Measurements from ENCODE around the gene KRTAP4-9. TPM values are rescaled to one million over a fixed set of nuclear protein-coding genes. Genes with fewer than 3 reads are reported as not detected.

The KRTAP4-9 gene
- total RNA-seq, 1 experiment from 2014 or later: not detected

- DNase-seq (ENCODE audit: low read depth, low spot score) (no peak), ATAC-seq (no peak)
- no peaks in the 10 kb centered on the region for H3K4me1 ChIP-seq (ENCODE audit: control insufficient read depth in 1 of 2, insufficient read depth in 2 of 2, low read length in 2 of 2)
- H2AFZ ChIP-seq (ENCODE audit: low read depth, low read length, poor library complexity, severe bottlenecking): no peak overlapping the region
- POLR2A ChIA-PET: no interaction called here
- no peaks in the 10 kb centered on the region for H4K20me1 ChIP-seq (ENCODE audit: insufficient read depth)
- intact Hi-C loops (cut with micrococcal nuclease): no loop called here
- no peaks in the 10 kb centered on the region for H3K79me2 ChIP-seq (ENCODE audit: insufficient read depth, low read length)
- no TSS peak for BruUV-seq (replicated peaks)
- H3K9me2 ChIP-seq (ENCODE audit: insufficient read depth): no peaks in the 10 kb centered on the region
- H3K4me3 ChIP-seq (replicated peaks in 1 of 2; ENCODE audit: low read depth in 1 of 2, low read length in 2 of 2): no peak overlapping the region
- H3K27me3 ChIP-seq (ENCODE audit: insufficient read depth, low read length): no peaks in the 10 kb centered on the region
- no peak overlapping the region for H3K9ac ChIP-seq (ENCODE audit: low read length)
- peaks cover 0 to 10% of the 10 kb centered on the region in 2 experiments; a peak in 1 of 4 replicates for H3K9me3 ChIP-seq (ENCODE audit: control insufficient read depth in 1 of 2, insufficient read depth in 1 of 2, low read depth in 1 of 2, low read length in 2 of 2)
- no peak overlapping the region for H3K27ac ChIP-seq (ENCODE audit: low read depth, low read length)
- no peak for TF ChIP-seq ELF1 (IDR thresholded peaks at IDR 0.05; ENCODE audit: borderline replicate concordance, low read depth)
- no peak for TF ChIP-seq ZFX (IDR thresholded peaks at IDR 0.05)
- TF ChIP-seq CEBPB (IDR thresholded peaks at IDR 0.05; ENCODE audit: low read depth): no peak
- TF ChIP-seq TCF7L2 (IDR thresholded peaks at IDR 0.05; ENCODE audit: borderline replicate concordance, extremely low read depth, insufficient read depth, insufficient read length): no peak
- no peaks in the 10 kb centered on the region for H3K36me3 ChIP-seq (ENCODE audit: control insufficient read depth in 1 of 2, insufficient read depth in 2 of 2, low read length in 2 of 2)
- CTCF ChIA-PET: no interaction called here
- RAD21 ChIA-PET (ENCODE audit: low non-redundant PET in 1 of 2, low total read pairs in 2 of 2, uncharacterized antibody in 2 of 2, unreplicated experiment in 2 of 2): no interaction called here
- H3K4me2 ChIP-seq (ENCODE audit: low read length): no peak overlapping the region
Measured at GRCh38 chr17:41151525-41151924, 46.3 kb downstream of the KRTAP4-9 start.

GRCh38 chr17:41153856-41154255 lies 48.7 kb downstream of the KRTAP4-9 start:
- no peaks in the 10 kb centered on the region for H3K27me3 ChIP-seq (ENCODE audit: insufficient read depth, low read length)
- H3K79me2 ChIP-seq (ENCODE audit: insufficient read depth, low read length): no peaks in the 10 kb centered on the region
- no peaks in the 10 kb centered on the region for H3K9me2 ChIP-seq (ENCODE audit: insufficient read depth)
- no peak overlapping the region for H3K9ac ChIP-seq (ENCODE audit: low read length)
- H3K27ac ChIP-seq (ENCODE audit: low read depth, low read length): no peak overlapping the region
- RAD21 ChIA-PET (ENCODE audit: low non-redundant PET in 1 of 2, low total read pairs in 2 of 2, uncharacterized antibody in 2 of 2, unreplicated experiment in 2 of 2): no interaction called here
- H3K4me1 ChIP-seq (ENCODE audit: control insufficient read depth in 1 of 2, insufficient read depth in 2 of 2, low read length in 2 of 2): no peaks in the 10 kb centered on the region
- no peak overlapping the region for H3K4me3 ChIP-seq (replicated peaks in 1 of 2; ENCODE audit: low read depth in 1 of 2, low read length in 2 of 2)
- BruUV-seq (replicated peaks): no TSS peak
- H3K36me3 ChIP-seq (ENCODE audit: control insufficient read depth in 1 of 2, insufficient read depth in 2 of 2, low read length in 2 of 2): no peaks in the 10 kb centered on the region
- ATAC-seq: no peak
- intact Hi-C loops (cut with micrococcal nuclease): no loop called here
- no peak for DNase-seq (ENCODE audit: low read depth, low spot score)
- POLR2A ChIA-PET: no interaction called here
- no peak overlapping the region for H2AFZ ChIP-seq (ENCODE audit: low read depth, low read length, poor library complexity, severe bottlenecking)
- peaks cover 0 to 10% of the 10 kb centered on the region in 2 experiments; a peak in 1 of 4 replicates for H3K9me3 ChIP-seq (ENCODE audit: control insufficient read depth in 1 of 2, insufficient read depth in 1 of 2, low read depth in 1 of 2, low read length in 2 of 2)
- no peaks in the 10 kb centered on the region for H4K20me1 ChIP-seq (ENCODE audit: insufficient read depth)
- CTCF ChIA-PET: no interaction called here
- TF ChIP-seq FOSL1 (IDR thresholded peaks at IDR 0.05; ENCODE audit: low read depth): no peak
- TF ChIP-seq EZH2phosphoT487 (IDR thresholded peaks at IDR 0.05; ENCODE audit: borderline replicate concordance): no peak
- TF ChIP-seq RAD21 (IDR thresholded peaks at IDR 0.05; ENCODE audit: low read depth): no peak
- TF ChIP-seq SIN3A (IDR thresholded peaks at IDR 0.05; ENCODE audit: low read depth): no peak
- TF ChIP-seq ZFX (IDR thresholded peaks at IDR 0.05): no peak
- TF ChIP-seq POLR2A (IDR thresholded peaks at IDR 0.05; ENCODE audit: borderline replicate concordance, extremely low read depth, insufficient read depth, insufficient read length): no peak
- no peak overlapping the region for H3K4me2 ChIP-seq (ENCODE audit: low read length)

Other genes with a start within 250 kb of the KRTAP4-9 start
- gene KRT12, start 238.2 kb upstream of the KRTAP4-9 start, total RNA-seq (2021; ENCODE audit: unreplicated experiment): not detected
- 1.5 TPM for gene KRT20, start 220.1 kb upstream of the KRTAP4-9 start, total RNA-seq (2021; ENCODE audit: unreplicated experiment)
- gene KRT23, start 167.7 kb upstream of the KRTAP4-9 start, total RNA-seq (2021; ENCODE audit: unreplicated experiment): 19.0 TPM
- gene KRT39, start 138.4 kb upstream of the KRTAP4-9 start, total RNA-seq (2021; ENCODE audit: unreplicated experiment): not detected
- not detected for gene KRT40, start 121.1 kb upstream of the KRTAP4-9 start, total RNA-seq (2021; ENCODE audit: unreplicated experiment)
- not detected for gene KRTAP3-3, start 111.2 kb upstream of the KRTAP4-9 start, total RNA-seq (2021; ENCODE audit: unreplicated experiment)
- not detected for gene KRTAP3-2, start 105.5 kb upstream of the KRTAP4-9 start, total RNA-seq (2021; ENCODE audit: unreplicated experiment)
- not detected for gene KRTAP3-1, start 96.3 kb upstream of the KRTAP4-9 start, total RNA-seq (2021; ENCODE audit: unreplicated experiment)
- gene KRTAP1-5, start 78.2 kb upstream of the KRTAP4-9 start, total RNA-seq (2021; ENCODE audit: unreplicated experiment): not detected
- gene KRTAP1-4, start 75.2 kb upstream of the KRTAP4-9 start, total RNA-seq (2021; ENCODE audit: unreplicated experiment): not detected
- gene KRTAP1-3, start 70.5 kb upstream of the KRTAP4-9 start, total RNA-seq (2021; ENCODE audit: unreplicated experiment): not detected
- gene KRTAP1-1, start 63.9 kb upstream of the KRTAP4-9 start, total RNA-seq (2021; ENCODE audit: unreplicated experiment): not detected
- not detected for gene KRTAP2-1, start 58.1 kb upstream of the KRTAP4-9 start, total RNA-seq (2021; ENCODE audit: unreplicated experiment)
- gene KRTAP2-2, start 50.2 kb upstream of the KRTAP4-9 start, total RNA-seq (2021; ENCODE audit: unreplicated experiment): 1.2 TPM
- 6.3 TPM for gene KRTAP2-3, start 45.3 kb upstream of the KRTAP4-9 start, total RNA-seq (2021; ENCODE audit: unreplicated experiment)
- 0.76 TPM for gene KRTAP2-4, start 39.5 kb upstream of the KRTAP4-9 start, total RNA-seq (2021; ENCODE audit: unreplicated experiment)
- not detected for gene KRTAP4-7, start 21.2 kb upstream of the KRTAP4-9 start, total RNA-seq (2021; ENCODE audit: unreplicated experiment)
- not detected for gene KRTAP4-8, start 7.2 kb upstream of the KRTAP4-9 start, total RNA-seq (2021; ENCODE audit: unreplicated experiment)
- not detected for gene KRTAP4-16, start 3.2 kb upstream of the KRTAP4-9 start, total RNA-seq (2021; ENCODE audit: unreplicated experiment)
- not detected for gene KRTAP4-11, start 13.0 kb downstream of the KRTAP4-9 start, total RNA-seq (2021; ENCODE audit: unreplicated experiment)
- gene KRTAP4-12, start 18.8 kb downstream of the KRTAP4-9 start, total RNA-seq (2021; ENCODE audit: unreplicated experiment): not detected
- not detected for gene KRTAP4-6, start 35.2 kb downstream of the KRTAP4-9 start, total RNA-seq (2021; ENCODE audit: unreplicated experiment)
- not detected for gene KRTAP4-5, start 44.4 kb downstream of the KRTAP4-9 start, total RNA-seq (2021; ENCODE audit: unreplicated experiment)
- not detected for gene KRTAP4-4, start 55.4 kb downstream of the KRTAP4-9 start, total RNA-seq (2021; ENCODE audit: unreplicated experiment)
- gene KRTAP4-3, start 62.8 kb downstream of the KRTAP4-9 start, total RNA-seq (2021; ENCODE audit: unreplicated experiment): not detected
- gene KRTAP4-2, start 72.8 kb downstream of the KRTAP4-9 start, total RNA-seq (2021; ENCODE audit: unreplicated experiment): not detected
- gene KRTAP4-1, start 79.5 kb downstream of the KRTAP4-9 start, total RNA-seq (2021; ENCODE audit: unreplicated experiment): not detected
- gene KRTAP9-1, start 84.5 kb downstream of the KRTAP4-9 start, total RNA-seq (2021; ENCODE audit: unreplicated experiment): not detected
- gene KRTAP9-2, start 121.3 kb downstream of the KRTAP4-9 start, total RNA-seq (2021; ENCODE audit: unreplicated experiment): not detected
- not detected for gene KRTAP9-3, start 127.1 kb downstream of the KRTAP4-9 start, total RNA-seq (2021; ENCODE audit: unreplicated experiment)
- not detected for gene KRTAP9-8, start 132.6 kb downstream of the KRTAP4-9 start, total RNA-seq (2021; ENCODE audit: unreplicated experiment)
- not detected for gene KRTAP9-4, start 144.3 kb downstream of the KRTAP4-9 start, total RNA-seq (2021; ENCODE audit: unreplicated experiment)
- gene KRTAP9-9, start 150.0 kb downstream of the KRTAP4-9 start, total RNA-seq (2021; ENCODE audit: unreplicated experiment): not detected
- gene KRTAP9-6, start 160.0 kb downstream of the KRTAP4-9 start, total RNA-seq (2021; ENCODE audit: unreplicated experiment): not detected
- gene KRTAP9-7, start 170.3 kb downstream of the KRTAP4-9 start, total RNA-seq (2021; ENCODE audit: unreplicated experiment): not detected
- gene KRTAP29-1, start 197.5 kb downstream of the KRTAP4-9 start, total RNA-seq (2021; ENCODE audit: unreplicated experiment): 0.22 TPM
- not detected for gene KRTAP16-1, start 203.9 kb downstream of the KRTAP4-9 start, total RNA-seq (2021; ENCODE audit: unreplicated experiment)
- gene KRTAP17-1, start 210.3 kb downstream of the KRTAP4-9 start, total RNA-seq (2021; ENCODE audit: unreplicated experiment): not detected
- not detected for gene KRT33A, start 245.4 kb downstream of the KRTAP4-9 start, total RNA-seq (2021; ENCODE audit: unreplicated experiment)